ENCODE data around the gene INHBE. TPM values are rescaled to one million over a fixed set of nuclear protein-coding genes. Genes with fewer than 3 reads are reported as not detected.

Gene INHBE
- total and polyA plus RNA-seq, 2 of the 8 experiments (the other 6 are each of a cell fraction or from before 2014, with no cell fraction given), result 10.2 to 18.8 TPM

GRCh38 chr12:57419495-57419894 lies 35.6 kb upstream of the INHBE start:
- ChIA-PET CTCF (ENCODE audit: partially characterized antibody) (interaction anchor here (0.8 kb wide), 1 partner anchor 9 kb away, joined by 3 read pairs; no protein-coding TSS in a partner anchor), POLR2A (ENCODE audit: partially characterized antibody) (interaction anchor here (0.7 to 2.2 kb wide), 4 partner anchors 11 to 51 kb away, joined by 3 to 8 read pairs (median 3); no protein-coding TSS in a partner anchor)
- no peak for DNase-seq (ENCODE audit: low read depth in 1 of 2, low spot score in 2 of 2)
- Histone ChIP-seq H3K79me1 (ENCODE audit: low read depth, low read length) (peaks cover 2% of the 10 kb centered on the region; the same call in 1 of the 2 replicates), H2AFZ (ENCODE audit: low read length) (no peak overlapping the region), H2BK15ac (ENCODE audit: low read length) (no peak overlapping the region), H3K23me2 (ENCODE audit: low read depth, low read length) (no peaks in the 10 kb centered on the region), H3K79me2 (ENCODE audit: control insufficient read depth in 1 of 2, insufficient read depth in 2 of 2, low read length in 2 of 2) (0 out of 4 replicates have a peak, but pooled peaks cover 0 to 4% of the 10 kb centered on the region in 2 experiments), H3K9me3 (ENCODE audit: insufficient read depth in 2 of 2, low read depth in 1 of 2, low read length in 1 of 2) (no peaks in the 10 kb centered on the region), H2BK20ac (ENCODE audit: low read length) (no peak overlapping the region), H3K9ac (replicated peaks in 1 of 4; ENCODE audit: extremely low read depth in 1 of 4, low read depth in 3 of 4, low read length in 3 of 4) (no peak overlapping the region), H3K27ac (ENCODE audit: low read depth, low read length) (no peak overlapping the region), H3K36me3 (ENCODE audit: control insufficient read depth in 2 of 4, insufficient read depth in 4 of 4, low read length in 3 of 4) (no peaks in the 10 kb centered on the region), H2BK5ac (ENCODE audit: low read depth, low read length) (no peak overlapping the region), H3K4me1 (replicated peaks in 1 of 4; ENCODE audit: control insufficient read depth in 3 of 4, insufficient read depth in 4 of 4, low read length in 3 of 4) (no peaks in the 10 kb centered on the region; a peak in 1 of 7 replicates), H3K56ac (replicated peaks; ENCODE audit: insufficient read length, low read depth, low read length) (no peak overlapping the region), H2BK120ac (replicated peaks; ENCODE audit: low read depth, low read length) (no peak overlapping the region), H3K4me3 (ENCODE audit: extremely low read depth in 1 of 4, insufficient read depth in 2 of 4, low read depth in 3 of 4, low read length in 4 of 4) (no peak overlapping the region), H2AK5ac (ENCODE audit: low read depth, low read length) (no peak overlapping the region), H4K5ac (ENCODE audit: insufficient read length, low read depth, low read length) (no peak overlapping the region), H2BK12ac (ENCODE audit: low read depth, low read length) (no peak overlapping the region), H3K14ac (ENCODE audit: insufficient read length) (no peak overlapping the region), H4K8ac (ENCODE audit: extremely low read depth, insufficient read depth, low read length) (no peak overlapping the region), H3K4ac (replicated peaks; ENCODE audit: insufficient read length, low read depth, low read length) (no peak overlapping the region), H3K27me3 (replicated peaks in 1 of 4; ENCODE audit: control insufficient read depth in 3 of 4, extremely low read depth in 1 of 4, insufficient read depth in 3 of 4, low read length in 3 of 4) (no peaks in the 10 kb centered on the region), H3K18ac (ENCODE audit: extremely low read depth, low read length) (no peak overlapping the region), H3K4me2 (ENCODE audit: insufficient read depth in 1 of 2, low read depth in 2 of 2, low read length in 2 of 2) (no peak overlapping the region), H3K23ac (ENCODE audit: insufficient read length) (no peak overlapping the region), H4K20me1 (replicated peaks in 1 of 2; ENCODE audit: control insufficient read depth in 1 of 2, insufficient read depth in 2 of 2, low read length in 2 of 2) (peaks cover 0 to 6% of the 10 kb centered on the region in 2 experiments), H4K91ac (replicated peaks; ENCODE audit: insufficient read length, low read length) (no peak overlapping the region)
- 100% methylated on average over 2 of the region's 2 CpGs; no CpG with 5 or more reads in 1 of the 2 experiments for WGBS, 2 experiments (ENCODE audit: extremely low coverage in 1 of 2, insufficient coverage in 1 of 2, insufficient read length in 1 of 2, insufficient replicate concordance in 2 of 2, low coverage in 1 of 2, low lambda C conversion rate in 2 of 2, missing lambda C conversion rate in 1 of 2)
- FAIRE-seq, result no peak
- TF ChIP-seq CREB1 (IDR thresholded peaks at IDR 0.05), result no peak
- no peak for TF ChIP-seq EZH2 (IDR thresholded peaks at IDR 0.05; ENCODE audit: low read depth, low read length, severe bottlenecking)
- no peak for TF ChIP-seq GTF2F1 (IDR thresholded peaks at IDR 0.05; ENCODE audit: borderline replicate concordance, low read depth, low read length)
- TF ChIP-seq ZNF274 (IDR thresholded peaks at IDR 0.05; ENCODE audit: borderline replicate concordance, extremely low read depth, low read length), result no peak
- no peak for TF ChIP-seq BCL11A (IDR thresholded peaks at IDR 0.05; ENCODE audit: low read depth in 2 of 2, low read length in 2 of 2)
- TF ChIP-seq SIRT6 (IDR thresholded peaks at IDR 0.05; ENCODE audit: low read length), result no peak
- no peak for TF ChIP-seq EGR1 (IDR thresholded peaks at IDR 0.05; ENCODE audit: borderline replicate concordance, low read depth, low read length)
- TF ChIP-seq SP1 (IDR thresholded peaks at IDR 0.05; ENCODE audit: low read depth, low read length), result no peak
- no peak for TF ChIP-seq CHD2 (IDR thresholded peaks at IDR 0.05; ENCODE audit: low read length)
- no peak for TF ChIP-seq RBBP5 (IDR thresholded peaks at IDR 0.05; ENCODE audit: borderline replicate concordance, low read depth, low read length)
- no peak for TF ChIP-seq SP2 (IDR thresholded peaks at IDR 0.05; ENCODE audit: low read length)
- no peak for TF ChIP-seq USF2 (IDR thresholded peaks at IDR 0.05; ENCODE audit: low read length)
- TF ChIP-seq SIN3A (conservative IDR thresholded peaks at IDR 0.05 in 1 of 2, IDR thresholded peaks at IDR 0.05 in 1 of 2; ENCODE audit: low read depth in 1 of 2, low read length in 2 of 2), result no peak
- no peak for TF ChIP-seq SAP30 (IDR thresholded peaks at IDR 0.05; ENCODE audit: insufficient read depth, insufficient replicate concordance, low read length)
